ENCODE measurements around the gene SDHAF3. TPM values are rescaled to one million over a fixed set of nuclear protein-coding genes. Genes with fewer than 3 reads are reported as not detected.
A peak's percentile ranks its signal among the peaks of the same experiment; 100 is the strongest.
"Not testable (repeated sequence)": the region's sequence is repeated elsewhere in the genome, so short reads cannot be mapped to it uniquely, and the experiment has no call there.

SDHAF3 gene
- 31.3 and 41.3 TPM in 2 replicates for total RNA-seq (2014; rRNA removed; shearing (Covaris generic))

DNA sequence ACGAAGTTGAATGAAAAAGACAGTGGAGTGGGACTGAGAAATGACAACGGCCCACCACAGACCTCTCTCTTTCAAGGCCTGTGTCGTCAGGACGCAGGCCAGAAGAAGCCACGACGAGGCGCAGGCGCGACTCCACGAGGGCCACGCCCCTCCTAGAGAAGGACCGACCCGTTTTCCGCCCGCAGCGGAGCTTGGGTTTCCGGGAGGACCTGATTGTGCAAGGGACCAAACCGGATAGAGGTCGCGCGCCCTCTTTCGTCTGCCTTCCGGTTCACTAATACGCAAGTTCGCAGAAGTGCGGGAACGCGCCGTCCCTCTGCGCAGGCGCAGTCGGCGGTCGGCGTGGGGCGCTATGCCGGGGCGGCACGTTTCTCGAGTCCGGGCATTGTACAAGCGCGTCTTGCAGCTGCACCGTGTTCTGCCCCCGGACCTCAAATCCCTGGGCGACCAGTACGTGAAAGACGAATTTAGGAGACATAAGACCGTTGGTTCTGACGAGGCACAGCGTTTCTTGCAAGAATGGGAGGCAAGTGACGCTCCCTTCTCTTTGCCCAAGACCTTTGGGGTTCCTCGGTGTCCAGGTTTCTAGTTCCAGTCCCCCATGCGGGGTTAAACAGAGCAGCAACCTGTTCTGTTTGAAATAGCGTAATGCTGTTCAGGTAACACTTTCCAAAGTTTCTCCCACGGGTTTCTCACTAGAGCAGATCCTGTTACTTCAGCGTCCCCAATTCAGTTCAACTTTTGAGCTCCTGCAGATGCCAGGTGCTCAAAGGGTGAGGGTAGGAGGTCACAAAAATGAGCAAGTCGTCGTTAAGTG is at the start of gene SDHAF3:
SDHAF3 (plus strand) TSS at position 327 of the 817 bp plus-strand sequence; CDS start at position 353, 26 bp downstream.
- H3K4me3 ChIP-seq (ENCODE audit: insufficient read depth, low read depth, low read length) = peak within 1 kb of the TSS; percentile 88
- H3K27me3 ChIP-seq (ENCODE audit: control insufficient read depth, insufficient read depth, low read length) = no peaks in the 10 kb centered on the region
- DNase-seq = peak; percentile 93
- H3K36me3 ChIP-seq (replicated peaks; ENCODE audit: control insufficient read depth, insufficient read depth, low read length) = no peaks in the 10 kb centered on the region

DNA sequence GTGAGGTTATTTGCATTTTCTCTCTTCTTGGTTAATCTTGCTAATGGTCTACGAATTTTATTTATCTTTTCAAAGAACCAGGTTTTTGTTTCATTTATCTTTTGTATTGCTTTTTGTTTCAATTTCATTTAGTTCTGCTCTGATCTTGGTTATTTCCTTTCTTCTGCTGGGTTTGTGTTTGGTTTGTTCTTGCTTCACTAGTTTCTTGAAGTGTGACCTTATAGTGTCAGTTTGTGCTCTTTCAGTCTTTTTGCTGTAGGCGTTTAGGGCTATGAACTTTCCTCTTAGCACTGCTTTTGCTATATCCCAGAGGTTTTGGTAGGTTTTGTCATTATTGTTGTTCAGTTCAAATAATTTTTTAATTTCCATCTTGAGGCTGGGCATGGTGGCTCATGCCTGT is 45.5 kb upstream of the SDHAF3 start:
- not testable (repeated sequence) for DNase-seq; H3K4me3 ChIP-seq (ENCODE audit: insufficient read depth, low read depth, low read length)

DNA sequence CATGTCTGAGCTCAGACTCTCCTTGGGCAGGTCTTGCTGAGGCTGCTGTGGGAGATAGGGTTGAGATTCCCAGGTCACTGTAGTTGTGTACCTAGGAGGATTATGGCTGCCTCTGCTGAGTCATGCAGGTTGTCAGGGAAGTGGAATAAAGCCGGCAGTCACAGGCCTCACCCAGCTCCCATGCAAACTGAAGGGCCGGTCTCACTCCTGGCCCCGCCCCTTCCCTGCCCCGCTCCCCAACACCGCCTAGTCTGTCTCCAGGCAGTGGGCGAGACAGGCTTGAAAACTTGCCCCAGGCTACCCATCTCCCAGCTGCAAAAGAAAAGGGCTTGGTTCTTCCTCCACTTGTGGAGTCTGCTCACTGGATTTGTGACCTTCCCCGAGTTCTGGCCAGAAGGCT is 41.6 kb upstream of the SDHAF3 start:
- Histone ChIP-seq H3K36me3 (replicated peaks; ENCODE audit: control insufficient read depth, insufficient read depth, low read length) (no peaks in the 10 kb centered on the region), H3K4me3 (ENCODE audit: insufficient read depth, low read depth, low read length) (no peak overlapping the region), H3K27me3 (ENCODE audit: control insufficient read depth, insufficient read depth, low read length) (no peaks in the 10 kb centered on the region)
- no peak for DNase-seq

More for the DNA sequence above, 45.5 kb upstream of the SDHAF3 start:
- H3K36me3 ChIP-seq (replicated peaks; ENCODE audit: control insufficient read depth, insufficient read depth, low read length); H3K27me3 ChIP-seq (ENCODE audit: control insufficient read depth, insufficient read depth, low read length): not testable (repeated sequence)

DNA sequence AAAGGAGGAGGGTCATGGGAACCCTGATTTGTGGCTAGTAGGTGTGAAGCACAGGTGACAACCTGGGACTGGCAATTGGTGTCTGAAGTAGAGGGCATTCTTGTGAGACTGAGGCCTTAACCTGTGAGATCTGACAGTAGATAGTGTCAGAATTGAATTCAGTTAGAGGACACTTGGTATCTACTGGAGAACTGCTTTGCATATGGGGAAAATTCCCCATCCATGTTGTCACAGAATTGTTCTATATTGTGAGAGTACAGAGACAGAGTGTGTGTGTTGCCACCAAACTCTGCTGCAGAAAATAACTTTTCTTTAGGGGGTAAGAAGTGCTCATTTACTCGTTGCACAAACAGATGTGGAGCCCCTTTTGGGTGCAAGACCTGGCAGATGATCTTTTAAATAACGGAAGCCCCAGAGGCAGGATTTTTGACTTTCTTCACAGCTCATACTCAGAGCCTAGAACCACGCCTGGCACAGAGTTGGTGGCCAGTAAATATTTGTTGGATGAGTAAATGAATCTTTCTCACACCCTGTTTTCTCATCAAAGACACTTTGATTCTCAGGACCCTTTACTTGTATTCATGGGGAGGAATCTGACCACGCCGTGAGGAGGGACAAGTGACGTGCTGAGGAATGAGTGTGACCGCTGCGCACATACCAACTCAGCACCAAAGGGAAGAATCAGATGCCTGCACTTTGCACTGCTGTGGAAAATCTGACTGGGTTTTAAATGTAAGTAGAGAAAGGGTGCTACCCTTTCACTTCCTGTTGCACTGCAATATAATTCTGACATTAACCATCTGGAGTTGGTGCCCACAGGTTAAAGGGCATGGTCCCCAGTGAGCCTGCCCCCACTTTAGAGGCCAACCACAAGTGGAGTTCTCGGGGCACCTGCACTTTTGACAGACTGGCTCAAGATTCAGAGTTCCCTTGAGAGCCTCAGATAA is 39.2 kb upstream of the SDHAF3 start:
- Histone ChIP-seq H3K4me3 (ENCODE audit: insufficient read depth, low read depth, low read length) (no peak overlapping the region), H3K36me3 (replicated peaks; ENCODE audit: control insufficient read depth, insufficient read depth, low read length) (no peaks in the 10 kb centered on the region), H3K27me3 (ENCODE audit: control insufficient read depth, insufficient read depth, low read length) (no peaks in the 10 kb centered on the region)
- no peak for DNase-seq

DNA sequence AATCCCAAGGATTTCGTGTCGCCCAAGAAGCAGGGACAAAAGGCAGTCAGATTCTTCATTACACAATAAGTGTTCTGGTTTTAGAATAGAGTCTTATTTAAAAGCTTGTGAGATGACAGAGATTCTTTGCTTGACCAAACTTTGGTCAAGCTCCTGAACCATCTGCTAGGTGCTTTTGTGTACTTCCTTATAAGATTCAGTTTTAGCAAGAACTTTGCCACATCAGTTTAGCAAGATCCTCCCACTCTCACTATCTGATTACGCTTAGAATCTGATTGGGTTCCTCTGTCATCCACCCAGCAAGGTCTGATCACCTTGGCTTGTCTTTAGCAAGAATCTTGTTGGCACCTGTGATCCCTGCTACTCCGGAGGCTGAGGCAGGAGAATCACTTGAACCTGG is 38.2 kb upstream of the SDHAF3 start:
- Histone ChIP-seq H3K36me3 (replicated peaks; ENCODE audit: control insufficient read depth, insufficient read depth, low read length) (no peaks in the 10 kb centered on the region), H3K27me3 (ENCODE audit: control insufficient read depth, insufficient read depth, low read length) (no peaks in the 10 kb centered on the region), H3K4me3 (ENCODE audit: insufficient read depth, low read depth, low read length) (no peak overlapping the region)
- no peak for DNase-seq

DNA sequence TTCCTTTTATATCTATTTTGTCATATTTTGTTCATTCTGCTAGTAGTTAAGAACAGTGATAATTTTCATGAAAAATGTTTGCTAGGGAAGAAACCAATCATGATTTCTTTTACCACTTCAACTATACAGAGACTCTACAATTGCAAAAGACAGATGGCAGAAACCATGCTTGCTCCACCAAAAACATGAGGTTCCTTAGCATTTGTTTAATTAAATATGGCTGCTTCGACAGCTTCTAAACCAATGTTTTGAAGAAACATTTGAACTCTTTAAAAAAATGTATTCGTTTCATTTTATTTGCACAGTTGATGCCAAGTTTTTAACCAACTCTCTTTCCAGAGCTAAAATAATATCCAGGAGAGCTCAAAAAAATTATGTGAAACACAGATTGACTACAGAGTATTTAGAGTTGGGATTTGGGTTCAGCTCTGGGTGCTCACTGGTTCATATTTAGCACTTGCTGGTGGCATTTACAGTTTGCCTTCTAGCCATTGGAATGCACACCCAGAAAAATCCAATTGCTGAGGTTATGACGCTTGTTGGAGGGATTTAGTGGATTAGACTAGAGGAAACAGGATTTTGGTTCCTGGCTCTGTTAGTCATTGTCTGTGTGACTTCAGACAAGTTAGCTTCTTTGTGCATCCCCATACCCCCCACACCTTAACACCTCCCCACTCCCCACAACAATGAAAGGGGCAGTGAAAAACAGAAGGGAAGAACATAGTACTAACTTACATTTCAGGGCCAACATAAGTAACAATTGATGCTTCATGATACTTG is 35.8 kb upstream of the SDHAF3 start:
- no peak overlapping the region for H3K4me3 ChIP-seq (ENCODE audit: insufficient read depth, low read depth, low read length)
- no peaks in the 10 kb centered on the region for H3K27me3 ChIP-seq (ENCODE audit: control insufficient read depth, insufficient read depth, low read length)
- no peaks in the 10 kb centered on the region for H3K36me3 ChIP-seq (replicated peaks; ENCODE audit: control insufficient read depth, insufficient read depth, low read length)
- DNase-seq = no peak

DNA sequence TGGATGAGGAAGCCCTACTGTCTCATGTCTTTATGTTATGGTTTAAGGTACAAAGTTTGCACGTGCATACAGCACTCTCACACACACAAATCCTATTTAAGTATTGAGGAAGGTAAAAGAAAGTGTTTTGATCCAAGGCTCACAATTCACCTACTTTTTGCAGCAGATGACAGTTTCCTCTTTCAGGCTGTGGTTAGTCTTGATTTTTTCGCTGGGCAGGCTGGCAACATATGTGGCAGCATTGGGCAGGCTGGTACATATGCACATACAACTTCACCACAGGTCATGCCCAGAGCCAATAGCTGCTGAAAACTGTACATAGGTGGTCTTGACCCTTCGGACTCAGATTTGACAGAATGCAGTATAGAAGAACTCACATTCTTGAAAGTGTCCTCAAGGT is 29.1 kb upstream of the SDHAF3 start:
- no peak for DNase-seq
- Histone ChIP-seq H3K27me3 (ENCODE audit: control insufficient read depth, insufficient read depth, low read length) (no peaks in the 10 kb centered on the region), H3K4me3 (ENCODE audit: insufficient read depth, low read depth, low read length) (no peak overlapping the region), H3K36me3 (replicated peaks; ENCODE audit: control insufficient read depth, insufficient read depth, low read length) (no peaks in the 10 kb centered on the region)

DNA sequence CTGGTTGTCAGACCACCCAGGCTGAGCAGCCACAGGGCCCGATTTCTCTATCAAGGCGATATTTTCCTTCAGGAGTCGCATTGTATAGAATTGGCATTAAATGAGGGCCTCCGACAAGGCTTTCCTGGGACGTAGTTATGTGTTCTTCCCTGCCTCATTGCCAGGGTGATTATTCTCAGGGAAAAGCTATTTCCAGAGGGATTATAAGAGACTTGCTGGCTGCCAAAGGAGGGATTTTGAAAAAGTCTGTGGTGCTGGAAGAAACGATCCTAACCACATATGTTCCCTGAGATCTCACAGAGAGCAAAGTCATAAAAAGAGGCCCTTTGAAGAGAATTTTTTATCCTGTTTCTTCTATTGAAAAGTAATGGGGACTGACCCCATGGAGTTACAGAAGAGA is 27.7 kb upstream of the SDHAF3 start:
- no peak for DNase-seq
- H3K27me3 ChIP-seq (ENCODE audit: control insufficient read depth, insufficient read depth, low read length) = no peaks in the 10 kb centered on the region
- H3K36me3 ChIP-seq (replicated peaks; ENCODE audit: control insufficient read depth, insufficient read depth, low read length) = no peaks in the 10 kb centered on the region
- H3K4me3 ChIP-seq (ENCODE audit: insufficient read depth, low read depth, low read length) = no peak overlapping the region

DNA sequence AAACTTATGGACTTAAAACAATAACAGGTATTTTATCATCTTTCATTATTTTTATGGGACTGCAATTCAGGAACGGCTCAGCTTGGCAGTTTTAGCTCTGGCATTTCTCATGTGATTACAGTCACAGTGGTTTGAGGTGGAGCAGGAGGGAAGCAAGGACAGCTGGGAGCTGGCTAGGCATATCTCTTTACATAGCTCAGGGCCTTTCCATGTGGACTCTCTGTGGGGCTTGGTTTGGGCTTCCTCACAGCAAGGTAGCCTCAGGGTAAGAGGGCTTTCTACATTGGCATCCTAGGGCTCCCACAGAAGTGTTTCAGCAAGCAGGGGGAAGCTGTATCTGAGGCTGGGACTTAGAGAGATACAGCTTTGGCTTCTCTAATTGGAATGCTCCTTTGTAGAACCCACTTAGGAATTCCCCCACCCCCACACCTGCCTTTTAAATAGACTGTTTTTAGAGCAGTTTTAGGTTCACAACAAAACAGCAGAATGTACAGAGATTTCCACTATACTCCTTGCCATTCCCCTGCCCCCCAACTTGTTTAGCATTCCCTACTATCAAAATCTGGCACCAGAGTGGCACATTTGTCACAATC is 26.6 kb upstream of the SDHAF3 start:
- H3K27me3 ChIP-seq (ENCODE audit: control insufficient read depth, insufficient read depth, low read length) = no peaks in the 10 kb centered on the region
- DNase-seq = no peak
- no peak overlapping the region for H3K4me3 ChIP-seq (ENCODE audit: insufficient read depth, low read depth, low read length)
- H3K36me3 ChIP-seq (replicated peaks; ENCODE audit: control insufficient read depth, insufficient read depth, low read length) = no peaks in the 10 kb centered on the region

DNA sequence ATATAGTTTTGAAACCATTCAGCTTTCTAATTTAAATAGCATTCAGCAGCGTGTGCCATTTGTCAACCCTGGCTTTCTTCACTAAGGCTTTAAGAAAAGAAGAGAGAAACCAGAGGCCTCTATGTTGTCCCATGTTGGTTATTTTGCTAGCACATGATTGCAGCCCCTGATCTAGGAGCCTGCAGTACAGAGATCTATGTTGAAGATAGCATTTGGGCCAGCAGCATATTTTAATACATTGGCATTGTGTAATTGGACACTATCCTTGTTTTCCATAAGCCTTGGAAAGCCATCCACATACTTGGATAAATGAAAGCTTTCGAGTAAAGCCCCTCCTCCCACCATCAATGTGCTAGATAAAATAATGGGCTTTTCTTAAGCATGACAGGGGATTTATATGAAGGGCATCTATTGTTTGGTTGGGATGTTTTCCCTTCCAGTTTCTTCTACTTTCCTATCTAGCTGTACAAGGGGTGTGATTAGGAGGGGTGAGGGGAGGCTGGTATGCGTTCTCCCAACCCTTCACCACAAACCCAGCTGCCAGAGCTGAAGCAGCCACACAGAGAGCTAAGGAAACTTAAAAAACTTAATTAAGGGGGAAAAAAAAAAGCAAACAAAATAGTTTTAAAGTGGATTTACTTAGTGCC is 23.1 kb upstream of the SDHAF3 start:
- no peaks in the 10 kb centered on the region for H3K36me3 ChIP-seq (replicated peaks; ENCODE audit: control insufficient read depth, insufficient read depth, low read length)
- no peaks in the 10 kb centered on the region for H3K27me3 ChIP-seq (ENCODE audit: control insufficient read depth, insufficient read depth, low read length)
- no peak overlapping the region for H3K4me3 ChIP-seq (ENCODE audit: insufficient read depth, low read depth, low read length)
- DNase-seq = no peak

DNA sequence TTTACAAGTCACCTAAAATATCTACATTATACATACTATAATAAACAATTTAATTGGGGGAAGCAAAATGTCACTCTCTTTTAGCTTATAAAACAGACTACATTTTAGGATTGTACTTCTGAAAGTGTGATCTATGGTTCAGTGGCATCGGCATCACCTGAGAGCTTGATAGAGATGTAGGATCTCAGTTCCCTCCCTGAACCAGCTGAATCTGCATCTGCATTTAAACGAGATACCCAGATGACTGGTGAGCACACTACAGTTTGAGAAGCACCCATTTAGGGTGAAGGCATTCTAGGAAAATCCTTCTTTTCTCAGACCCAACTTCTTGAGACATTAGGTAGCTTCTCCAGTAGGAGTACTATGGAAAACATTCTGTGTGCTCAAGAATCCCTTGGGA is 21.5 kb upstream of the SDHAF3 start:
- DNase-seq = no peak
- Histone ChIP-seq H3K36me3 (replicated peaks; ENCODE audit: control insufficient read depth, insufficient read depth, low read length) (no peaks in the 10 kb centered on the region), H3K4me3 (ENCODE audit: insufficient read depth, low read depth, low read length) (no peak overlapping the region), H3K27me3 (ENCODE audit: control insufficient read depth, insufficient read depth, low read length) (no peaks in the 10 kb centered on the region)

DNA sequence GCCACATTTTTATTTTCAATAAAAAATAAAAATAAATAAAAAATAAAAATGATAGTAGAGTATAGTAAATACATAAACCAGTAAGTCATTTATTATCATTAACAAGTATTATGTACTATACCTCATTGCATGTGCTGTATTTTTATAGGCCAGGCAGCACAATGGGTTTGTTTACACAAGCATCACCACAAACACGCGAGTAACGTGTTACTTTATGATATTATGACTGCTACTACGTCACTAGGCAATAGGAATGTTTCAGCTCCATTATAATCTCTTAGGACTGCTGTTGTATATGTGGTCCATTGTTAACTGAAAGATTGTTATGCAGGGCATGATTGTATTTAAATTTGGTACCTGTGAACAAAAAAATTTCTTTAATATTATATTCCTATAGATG is 20.8 kb upstream of the SDHAF3 start:
- Histone ChIP-seq H3K4me3 (ENCODE audit: insufficient read depth, low read depth, low read length) (no peak overlapping the region), H3K36me3 (replicated peaks; ENCODE audit: control insufficient read depth, insufficient read depth, low read length) (no peaks in the 10 kb centered on the region), H3K27me3 (ENCODE audit: control insufficient read depth, insufficient read depth, low read length) (no peaks in the 10 kb centered on the region)
- DNase-seq = no peak

DNA sequence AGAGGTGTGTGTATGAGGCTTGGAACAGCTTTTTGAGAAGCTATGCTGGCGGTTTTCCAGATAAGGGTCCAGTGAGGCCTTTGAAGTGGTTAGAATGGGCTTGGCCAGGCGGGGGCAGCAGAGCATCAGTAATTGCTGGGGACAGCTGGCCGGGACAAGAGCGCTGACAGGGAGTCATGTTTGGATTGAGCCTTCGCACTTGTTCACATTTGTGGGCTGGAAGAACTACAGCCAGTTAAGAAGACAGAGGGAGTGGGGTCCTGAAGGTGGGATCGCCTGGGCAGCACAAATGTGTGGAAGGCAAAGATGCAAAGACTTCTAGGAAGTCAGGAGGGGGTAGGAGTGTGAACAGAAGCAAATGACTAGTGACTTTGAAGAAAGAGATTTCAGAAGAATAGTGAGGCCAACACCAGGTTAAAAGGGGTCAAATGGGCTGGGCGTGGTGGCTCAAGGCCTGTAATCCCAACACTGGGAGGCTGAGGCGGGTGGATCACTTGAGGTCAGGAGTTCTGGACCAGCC is 12.7 kb upstream of the SDHAF3 start:
- H3K4me3 ChIP-seq (ENCODE audit: insufficient read depth, low read depth, low read length) = no peak overlapping the region
- no peaks in the 10 kb centered on the region for H3K27me3 ChIP-seq (ENCODE audit: control insufficient read depth, insufficient read depth, low read length)
- DNase-seq = peak; percentile 74
- H3K36me3 ChIP-seq (replicated peaks; ENCODE audit: control insufficient read depth, insufficient read depth, low read length) = no peaks in the 10 kb centered on the region

All from H7 (cell line).